ENCODE measurements around the gene XCR1.

GRCh38 chr3:45979378-45979777, 47.9 kb downstream of the XCR1 start:
- TF ChIP-seq POLR2AphosphoS5 (IDR thresholded peaks at IDR 0.05; ENCODE audit: low read depth) (no peak), CTCF (conservative IDR thresholded peaks at IDR 0.05; ENCODE audit: low read depth in 2 of 2) (no peak), EZH2 (IDR thresholded peaks at IDR 0.05; ENCODE audit: low read depth, unreplicated experiment) (no peak), EZH2phosphoT487 (IDR thresholded peaks at IDR 0.05; ENCODE audit: unreplicated experiment) (no peak), REST (IDR thresholded peaks at IDR 0.05; ENCODE audit: unreplicated experiment) (no peak), CREB1 (CRISPR knock-in tag; IDR thresholded peaks at IDR 0.05; ENCODE audit: low read depth) (no peak), JUNB (IDR thresholded peaks at IDR 0.05; ENCODE audit: unreplicated experiment) (no peak)
